Fibroblast of skin of right biceps (primary cell): ENCODE data around the gene CNR1.
A peak's percentile ranks its signal among the peaks of the same experiment; 100 is the strongest.
"Not testable (repeated sequence)": the region's sequence is repeated elsewhere in the genome, so short reads cannot be mapped to it uniquely, and the experiment has no call there.

Experiments used
- DNase-seq: peaks from one replicate; pipeline ENCODE4 v3.0.0-alpha.2; 2013

CNR1 gene

GRCh38 chr6:88165844-88166492 lies at the start of gene CNR1:
Gene CNR1, minus strand, starts transcription at chr6:88166347. Its CDS starts 21,073 bp downstream, at chr6:88145274.
- DNase-seq: peak; percentile 18

GRCh38 chr6:88211446-88211845 lies 45.3 kb upstream of the CNR1 start:
- DNase-seq: no peak

GRCh38 chr6:88209301-88209700 lies 43.2 kb upstream of the CNR1 start:
- DNase-seq: no peak

GRCh38 chr6:88208726-88209125 lies 42.6 kb upstream of the CNR1 start:
- DNase-seq: no peak

GRCh38 chr6:88201734-88202133 lies 35.6 kb upstream of the CNR1 start:
- not testable (repeated sequence) for DNase-seq

- no peak for DNase-seq
Measured at GRCh38 chr6:88184921-88185320, 18.8 kb upstream of the CNR1 start.

- DNase-seq: no peak
Measured at GRCh38 chr6:88183471-88183870, 17.3 kb upstream of the CNR1 start.

GRCh38 chr6:88179692-88180091 lies 13.5 kb upstream of the CNR1 start:
- no peak for DNase-seq

GRCh38 chr6:88177961-88178464 lies 11.9 kb upstream of the CNR1 start:
- no peak for DNase-seq

- DNase-seq: no peak
Measured at GRCh38 chr6:88174906-88175305, 8.8 kb upstream of the CNR1 start.

GRCh38 chr6:88171312-88171711 lies 5.2 kb upstream of the CNR1 start:
- DNase-seq: no peak

GRCh38 chr6:88168362-88168761 lies 2.2 kb upstream of the CNR1 start:
- DNase-seq: no peak

- DNase-seq: no peak
Measured at GRCh38 chr6:88167352-88167937, 1.3 kb upstream of the CNR1 start.

- no peak for DNase-seq
Measured at GRCh38 chr6:88166493-88167351, 575 bp upstream of the CNR1 start.

GRCh38 chr6:88165087-88165843 lies 882 bp downstream of the CNR1 start:
- DNase-seq: no peak

- no peak for DNase-seq
Measured at GRCh38 chr6:88164061-88164460, 2.1 kb downstream of the CNR1 start.

- no peak for DNase-seq
Measured at GRCh38 chr6:88163616-88164015, 2.5 kb downstream of the CNR1 start.

- DNase-seq: no peak
Measured at GRCh38 chr6:88161940-88162339, 4.2 kb downstream of the CNR1 start.

- no peak for DNase-seq
Measured at GRCh38 chr6:88157106-88157505, 9.0 kb downstream of the CNR1 start.

- DNase-seq: no peak
Measured at GRCh38 chr6:88145298-88145963, 20.7 kb downstream of the CNR1 start.

GRCh38 chr6:88144637-88145297 lies 21.4 kb downstream of the CNR1 start:
- DNase-seq: no peak
